Immature natural killer cell (primary cell): Measurements from ENCODE around the gene MPRIP. TPM values are rescaled to one million over a fixed set of nuclear protein-coding genes. Genes with fewer than 3 reads are reported as not detected.

Experiments used
- DNase-seq, 3 donors: peaks; one replicate each; pipeline ENCODE4 v3.0.0; 2022; ENCODE audit warnings: mixed read lengths in 1 of 3
- H3K27ac Mint-ChIP-seq, 6 donors: one replicate each; pipeline ENCODE4 v1.8.0; 2020; ENCODE audit warnings: mixed read lengths in 6 of 6, mild to moderate bottlenecking in 5 of 6, inconsistent platforms in 4 of 6, moderate library complexity in 3 of 6
- H3K27me3 Mint-ChIP-seq, 3 donors: one replicate each; pipeline ENCODE4 v1.8.0; 2020 to 2021; ENCODE audit warnings: low read depth in 3 of 3, mild to moderate bottlenecking in 3 of 3, mixed read lengths in 3 of 3, moderate library complexity in 3 of 3, inconsistent platforms in 1 of 3
- H3K36me3 Mint-ChIP-seq, 3 donors: one replicate each; pipeline ENCODE4 v1.8.0; 2020; ENCODE audit warnings: mixed read lengths in 3 of 3, inconsistent platforms in 2 of 3, mild to moderate bottlenecking in 2 of 3
- H3K4me1 Mint-ChIP-seq, 2 donors: one replicate each; pipeline ENCODE4 v1.8.0; 2020; ENCODE audit warnings: inconsistent platforms in 2 of 2, mild to moderate bottlenecking in 2 of 2, mixed read lengths in 2 of 2, moderate library complexity in 1 of 2
- H3K4me3 Mint-ChIP-seq, 5 donors: one replicate each; pipeline ENCODE4 v1.8.0; 2020; ENCODE audit warnings: mild to moderate bottlenecking in 5 of 5, mixed read lengths in 5 of 5, inconsistent platforms in 3 of 5, moderate library complexity in 3 of 5
- H3K9me3 Mint-ChIP-seq, 6 donors: one replicate each; pipeline ENCODE4 v1.8.0; 2020; ENCODE audit warnings: mild to moderate bottlenecking in 6 of 6, mixed read lengths in 6 of 6, inconsistent platforms in 4 of 6, moderate library complexity in 3 of 6
- polyA plus RNA-seq, 3 donors: library from polyadenylated mRNA; unstranded; fragments of 300-500 nt; fragmentation: Illumina TruSeq; gene quantifications; one replicate each; pipeline ENCODE4 v1.2.3, GENCODE V29; 2021

Gene MPRIP
- polyA plus RNA-seq, 3 donors from 2014 or later, result 1.2 to 15.1 (median 4.2) TPM

GRCh38 chr17:17237026-17237799 is 195.0 kb downstream of the MPRIP start, which contains the start of gene FLCN:
FLCN (minus strand) TSS chr17:17237168; CDS start chr17:17228137, 9,031 bp downstream.
- Mint-ChIP-seq H3K4me1 (peaks cover 23 to 30% of the 10 kb centered on the region in 2 donors), H3K27ac (peak within 1 kb of the TSS; percentile 97 to 100 (median 98)), H3K36me3 (no peaks in the 10 kb centered on the region), H3K27me3 (peaks cover 12 to 19% (median 17%) of the 10 kb centered on the region in 3 donors), H3K4me3 (peak within 1 kb of the TSS; percentile 91 to 98 (median 96)), H3K9me3 (no peaks in the 10 kb centered on the region)
- DNase-seq, result peak; percentile 91 to 94 (median 94)

- peak overlapping the region in 1 of 6 donors; percentile 60 for H3K27ac Mint-ChIP-seq
- peaks cover 12 to 19% (median 17%) of the 10 kb centered on the region in 3 donors for H3K27me3 Mint-ChIP-seq
- peak overlapping the region in 3 of 5 donors; percentile 72 to 97 (median 92) for H3K4me3 Mint-ChIP-seq
- no peaks in the 10 kb centered on the region for H3K36me3 Mint-ChIP-seq
- H3K9me3 Mint-ChIP-seq, result no peaks in the 10 kb centered on the region
- DNase-seq, result no peak
- H3K4me1 Mint-ChIP-seq, result peaks cover 18 to 27% of the 10 kb centered on the region in 2 donors
Observed at GRCh38 chr17:17239832-17240231, 197.6 kb downstream of the MPRIP start.

DNA sequence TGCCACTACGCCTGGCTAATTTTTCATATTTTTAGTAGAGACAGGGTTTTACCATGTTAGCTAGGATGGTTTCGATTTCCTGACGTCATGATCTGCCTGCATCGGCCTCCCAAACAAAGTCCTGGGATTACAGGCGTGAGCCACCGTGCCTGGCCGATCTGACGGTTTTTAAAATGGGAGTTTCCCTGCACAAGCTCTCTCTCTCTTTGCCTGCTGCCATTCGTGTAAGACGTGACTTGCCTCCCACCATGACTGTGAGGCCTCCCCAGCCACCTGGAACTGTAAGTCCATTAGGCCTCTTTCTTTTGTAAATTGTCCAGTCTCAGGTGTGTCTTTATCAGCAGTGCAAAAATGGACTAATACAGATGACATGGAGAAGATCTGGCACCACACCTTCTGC is 199.4 kb downstream of the MPRIP start:
- no peaks in the 10 kb centered on the region for H3K9me3 Mint-ChIP-seq
- peaks cover under 1 to 11% of the 10 kb centered on the region in 2 donors for H3K4me1 Mint-ChIP-seq
- H3K27me3 Mint-ChIP-seq, result peaks cover 7 to 10% (median 9%) of the 10 kb centered on the region in 3 donors
- no peak for DNase-seq
- no peak overlapping the region for H3K4me3 Mint-ChIP-seq
- no peak overlapping the region for H3K27ac Mint-ChIP-seq
- H3K36me3 Mint-ChIP-seq, result peaks cover 0 to 3% (median 3%) of the 10 kb centered on the region in 3 donors

GRCh38 chr17:17242246-17242645 is 200.0 kb downstream of the MPRIP start:
- DNase-seq, result no peak
- H3K27me3 Mint-ChIP-seq, result peaks cover 3 to 6% (median 5%) of the 10 kb centered on the region in 3 donors
- H3K4me3 Mint-ChIP-seq, result no peak overlapping the region
- H3K27ac Mint-ChIP-seq, result no peak overlapping the region
- H3K4me1 Mint-ChIP-seq, result peaks cover 0 to 11% of the 10 kb centered on the region in 2 donors
- H3K36me3 Mint-ChIP-seq, result peaks cover 0 to 9% (median 9%) of the 10 kb centered on the region in 3 donors
- no peaks in the 10 kb centered on the region for H3K9me3 Mint-ChIP-seq

Other genes with a start within 250 kb of the MPRIP start
- not detected for gene TNFRSF13B, start 70.3 kb upstream of the MPRIP start, polyA plus RNA-seq
- 1 to 10 TPM in 2 of 3 donors, under 1 TPM in 1; 0.41 to 2.5 (median 1.4) TPM for gene PLD6, start 163.9 kb downstream of the MPRIP start, polyA plus RNA-seq
- 1 to 10 TPM; 1.4 to 6.6 (median 5.9) TPM for gene FLCN, start 194.7 kb downstream of the MPRIP start, polyA plus RNA-seq
- 100 to 1,000 TPM in 1 of 3 donors, 10 to 100 TPM in 2; 93.7 to 120 (median 95.9) TPM for gene COPS3, start 238.8 kb downstream of the MPRIP start, polyA plus RNA-seq